ENCODE data around the gene CCDC97.

CCDC97 gene

GRCh38 chr19:41356984-41357739, 47.2 kb downstream of the CCDC97 start:
- Histone ChIP-seq H3K27me3 (ENCODE audit: control insufficient read depth, insufficient read depth, low read length) (peaks cover 12% of the 10 kb centered on the region; the same call in 1 of the 2 replicates), H3K9me3 (ENCODE audit: control insufficient read depth, insufficient read depth, low read depth, low read length) (no peaks in the 10 kb centered on the region), H3K27ac (ENCODE audit: low read depth, low read length) (no peak overlapping the region), H3K4me1 (ENCODE audit: control insufficient read depth, insufficient read depth, low read length) (0 out of 2 replicates have a peak, but pooled peaks cover 6% of the 10 kb centered on the region), H3K36me3 (ENCODE audit: control insufficient read depth, insufficient read depth, low read length) (no peaks in the 10 kb centered on the region), H3K9ac (ENCODE audit: low read length) (no peak overlapping the region), H3K4me3 (ENCODE audit: low read depth, low read length) (no peak overlapping the region)

GRCh38 chr19:41357746-41358145, 47.8 kb downstream of the CCDC97 start:
- Histone ChIP-seq H3K9me3 (ENCODE audit: control insufficient read depth, insufficient read depth, low read depth, low read length) (no peaks in the 10 kb centered on the region), H3K9ac (ENCODE audit: low read length) (no peak overlapping the region), H3K4me3 (ENCODE audit: low read depth, low read length) (no peak overlapping the region), H3K27ac (ENCODE audit: low read depth, low read length) (no peak overlapping the region), H3K27me3 (ENCODE audit: control insufficient read depth, insufficient read depth, low read length) (peaks cover 7% of the 10 kb centered on the region; the same call in 1 of the 2 replicates), H3K36me3 (ENCODE audit: control insufficient read depth, insufficient read depth, low read length) (no peaks in the 10 kb centered on the region), H3K4me1 (ENCODE audit: control insufficient read depth, insufficient read depth, low read length) (0 out of 2 replicates have a peak, but pooled peaks cover 6% of the 10 kb centered on the region)

DNA sequence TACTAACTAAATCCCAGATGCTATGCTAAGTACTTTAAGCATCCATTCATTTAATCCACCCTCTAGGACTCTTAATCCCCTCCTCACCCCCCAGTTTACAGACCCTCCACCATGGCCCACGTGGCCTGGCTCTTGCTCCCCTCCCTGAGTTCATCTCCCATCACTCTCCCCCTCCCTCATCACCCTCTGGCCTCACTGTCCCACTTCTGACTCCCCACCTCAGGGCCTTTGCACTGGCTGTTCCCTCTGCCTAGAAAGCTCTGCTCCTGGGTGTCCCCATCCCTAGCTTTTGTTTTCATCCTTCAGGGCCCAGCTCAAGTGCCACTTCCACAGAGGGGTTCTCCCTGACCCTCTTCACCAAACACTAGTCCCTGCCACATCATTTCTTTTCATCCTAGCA, 49.8 kb downstream of the CCDC97 start:
- Histone ChIP-seq H3K4me1 (ENCODE audit: control insufficient read depth, insufficient read depth, low read length) (peaks cover 7% of the 10 kb centered on the region; the same call in 1 of the 2 replicates), H3K27me3 (ENCODE audit: control insufficient read depth, insufficient read depth, low read length) (no peaks in the 10 kb centered on the region), H3K36me3 (ENCODE audit: control insufficient read depth, insufficient read depth, low read length) (no peaks in the 10 kb centered on the region), H3K9ac (ENCODE audit: low read length) (no peak overlapping the region), H3K27ac (ENCODE audit: low read depth, low read length) (no peak overlapping the region), H3K4me3 (ENCODE audit: low read depth, low read length) (no peak overlapping the region), H3K9me3 (ENCODE audit: control insufficient read depth, insufficient read depth, low read depth, low read length) (no peaks in the 10 kb centered on the region)

DNA sequence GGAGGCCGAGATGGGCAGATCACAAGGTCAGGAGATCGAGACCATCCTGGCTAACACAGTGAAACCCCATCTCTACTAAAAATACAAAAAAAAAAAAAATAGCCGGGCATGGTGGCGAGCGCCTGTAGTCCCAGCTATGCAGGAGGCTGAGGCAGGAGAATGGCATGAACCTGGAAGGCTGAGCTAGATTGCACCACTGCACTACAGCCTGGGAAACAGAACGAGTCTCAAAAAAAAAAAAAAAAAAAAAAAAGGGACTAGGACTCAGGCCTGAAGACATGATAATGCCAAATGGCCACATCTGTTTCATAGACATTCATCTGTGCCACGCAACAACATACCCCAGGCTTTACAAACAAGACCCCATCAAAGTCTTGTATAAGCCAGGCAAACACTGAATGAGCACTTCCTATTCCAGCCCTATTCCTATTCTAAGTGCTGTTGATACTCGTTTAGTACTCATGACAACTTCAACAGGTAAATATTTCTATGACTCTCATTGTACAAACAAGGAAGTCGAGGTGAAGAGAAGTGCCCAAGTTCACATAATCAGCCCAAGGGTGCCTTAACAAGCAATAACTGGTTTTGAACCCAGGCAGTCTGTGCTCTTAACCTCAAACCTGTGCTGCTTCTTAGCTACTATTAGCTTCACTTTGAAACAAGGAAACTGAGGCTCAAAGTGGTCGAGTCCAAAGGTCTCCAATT, 52.3 kb downstream of the CCDC97 start:
- no peaks in the 10 kb centered on the region for H3K27me3 ChIP-seq (ENCODE audit: control insufficient read depth, insufficient read depth, low read length)
- H3K9me3 ChIP-seq (ENCODE audit: control insufficient read depth, insufficient read depth, low read depth, low read length), result no peaks in the 10 kb centered on the region
- H3K4me1 ChIP-seq (ENCODE audit: control insufficient read depth, insufficient read depth, low read length), result peaks cover 8% of the 10 kb centered on the region; the same call in 1 of the 2 replicates
- H3K27ac ChIP-seq (ENCODE audit: low read depth, low read length), result no peak overlapping the region
- H3K4me3 ChIP-seq (ENCODE audit: low read depth, low read length), result no peak overlapping the region
- H3K9ac ChIP-seq (ENCODE audit: low read length), result no peak overlapping the region
- H3K36me3 ChIP-seq (ENCODE audit: control insufficient read depth, insufficient read depth, low read length), result no peaks in the 10 kb centered on the region

- Histone ChIP-seq H3K36me3 (ENCODE audit: control insufficient read depth, insufficient read depth, low read length) (no peaks in the 10 kb centered on the region), H3K4me3 (ENCODE audit: low read depth, low read length) (peak overlapping the region; percentile 94), H3K27me3 (ENCODE audit: control insufficient read depth, insufficient read depth, low read length) (no peaks in the 10 kb centered on the region), H3K27ac (ENCODE audit: low read depth, low read length) (no peak overlapping the region), H3K9me3 (ENCODE audit: control insufficient read depth, insufficient read depth, low read depth, low read length) (no peaks in the 10 kb centered on the region), H3K9ac (ENCODE audit: low read length) (peak overlapping the region; percentile 42), H3K4me1 (ENCODE audit: control insufficient read depth, insufficient read depth, low read length) (peaks cover 8% of the 10 kb centered on the region; the same call in 1 of the 2 replicates)
Measured at GRCh38 chr19:41363371-41363752, 53.4 kb downstream of the CCDC97 start.

DNA sequence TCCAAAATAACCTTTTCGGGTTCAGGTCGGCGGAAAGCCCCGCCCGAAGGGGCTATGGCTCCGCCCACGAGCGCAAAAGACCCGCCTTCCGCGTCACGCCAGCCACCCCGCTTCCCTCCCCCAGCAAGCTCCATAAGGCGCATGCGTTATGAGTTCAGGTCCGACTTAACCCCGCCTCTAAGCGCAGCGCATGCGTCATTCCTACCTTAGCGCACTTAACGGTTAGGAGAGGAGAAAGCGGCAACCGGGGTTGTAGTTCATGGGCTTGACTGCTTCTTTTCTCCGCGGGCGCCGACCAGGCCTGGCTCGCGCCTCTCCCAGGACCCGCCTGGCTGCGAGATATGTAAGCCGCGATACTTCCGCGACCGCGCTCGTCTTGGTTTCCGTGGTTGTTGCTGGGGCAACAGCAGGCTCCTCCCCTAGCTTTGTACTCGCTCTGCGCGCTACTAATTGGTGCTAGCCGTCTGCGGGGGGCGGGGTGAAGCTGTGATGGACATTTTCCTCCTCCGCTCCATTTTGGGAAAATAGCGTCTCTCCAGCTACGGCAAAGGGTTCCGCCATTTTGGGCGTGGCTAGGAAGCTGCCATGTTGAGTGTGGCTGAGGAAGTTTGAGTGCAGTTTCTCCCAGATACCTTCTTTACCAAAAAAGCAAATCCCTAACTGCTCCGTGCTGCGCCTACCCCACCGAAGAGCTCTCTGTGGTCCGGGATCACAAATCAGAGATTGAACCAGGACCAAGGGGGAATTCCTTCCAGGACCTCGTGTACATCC, 54.0 kb downstream of the CCDC97 start, which contains the start of gene B9D2:
Gene B9D2 (minus strand): TSS at position 397 of the 771 bp plus-strand sequence. CDS start 630 bp downstream, outside the sequence.
- H3K9me3 ChIP-seq (ENCODE audit: control insufficient read depth, insufficient read depth, low read depth, low read length), result no peaks in the 10 kb centered on the region

DNA sequence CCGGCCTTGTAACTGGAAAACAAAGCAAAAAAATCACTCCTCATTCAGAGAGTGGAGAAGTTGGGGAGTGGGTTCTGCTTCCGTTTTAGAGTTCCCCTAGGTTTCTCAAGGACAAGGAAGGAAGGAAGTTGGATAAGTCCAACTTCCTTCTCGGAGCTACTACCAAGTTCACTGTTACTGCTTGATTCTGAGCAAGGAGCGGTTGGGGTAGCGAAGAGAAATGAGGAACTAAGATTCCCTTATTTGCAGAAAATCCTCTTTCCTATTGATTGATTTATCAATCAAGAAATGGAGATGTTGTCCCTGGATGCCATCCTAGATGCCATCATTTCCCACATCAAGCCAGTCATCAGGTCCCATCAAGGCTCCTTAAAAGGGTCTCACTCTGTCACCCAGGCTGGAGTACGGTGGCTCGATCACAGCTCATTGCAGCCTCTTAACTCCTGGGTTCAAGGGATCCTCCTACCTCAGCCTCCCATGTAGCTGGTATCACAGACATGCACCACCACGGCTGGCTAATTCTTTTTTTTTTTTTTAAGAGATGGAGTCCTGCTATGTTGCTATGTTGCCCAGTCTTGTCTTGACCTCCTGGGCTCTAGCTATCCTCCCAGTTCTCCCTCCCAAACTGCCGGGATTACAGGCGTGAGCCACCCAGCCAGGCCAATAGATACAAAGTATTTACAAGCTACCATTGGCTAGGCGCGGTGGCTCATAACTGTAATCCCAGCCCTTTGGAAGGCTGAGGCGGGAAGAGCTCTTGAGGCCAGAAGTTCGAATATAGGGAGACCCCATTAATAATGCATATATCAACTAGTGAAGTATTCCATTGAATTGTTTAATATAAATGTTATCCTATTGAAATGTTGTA, 54.8 kb downstream of the CCDC97 start:
- Histone ChIP-seq H3K36me3 (ENCODE audit: control insufficient read depth, insufficient read depth, low read length) (no peaks in the 10 kb centered on the region), H3K4me1 (ENCODE audit: control insufficient read depth, insufficient read depth, low read length) (peaks cover 8% of the 10 kb centered on the region; the same call in 1 of the 2 replicates), H3K9me3 (ENCODE audit: control insufficient read depth, insufficient read depth, low read depth, low read length) (no peaks in the 10 kb centered on the region), H3K27ac (ENCODE audit: low read depth, low read length) (peak overlapping the region; percentile 96), H3K27me3 (ENCODE audit: control insufficient read depth, insufficient read depth, low read length) (no peaks in the 10 kb centered on the region), H3K9ac (ENCODE audit: low read length) (peak overlapping the region; percentile 99), H3K4me3 (ENCODE audit: low read depth, low read length) (peak overlapping the region; percentile 94)

More for the DNA sequence above, 54.0 kb downstream of the CCDC97 start, which contains the start of gene B9D2:
- H3K27me3 ChIP-seq (ENCODE audit: control insufficient read depth, insufficient read depth, low read length), result no peaks in the 10 kb centered on the region
- H3K4me3 ChIP-seq (ENCODE audit: low read depth, low read length), result peak within 1 kb of the TSS; percentile 94
- H3K4me1 ChIP-seq (ENCODE audit: control insufficient read depth, insufficient read depth, low read length), result peaks cover 8% of the 10 kb centered on the region; the same call in 1 of the 2 replicates
- peak within 1 kb of the TSS; percentile 96 for H3K27ac ChIP-seq (ENCODE audit: low read depth, low read length)
- H3K36me3 ChIP-seq (ENCODE audit: control insufficient read depth, insufficient read depth, low read length), result no peaks in the 10 kb centered on the region
- H3K9ac ChIP-seq (ENCODE audit: low read length), result peak within 1 kb of the TSS; percentile 99

- Histone ChIP-seq H3K4me3 (ENCODE audit: low read depth, low read length) (no peak overlapping the region), H3K36me3 (ENCODE audit: control insufficient read depth, insufficient read depth, low read length) (no peaks in the 10 kb centered on the region), H3K27me3 (ENCODE audit: control insufficient read depth, insufficient read depth, low read length) (no peaks in the 10 kb centered on the region), H3K9ac (ENCODE audit: low read length) (no peak overlapping the region), H3K4me1 (ENCODE audit: control insufficient read depth, insufficient read depth, low read length) (peaks cover 8% of the 10 kb centered on the region; the same call in 1 of the 2 replicates), H3K27ac (ENCODE audit: low read depth, low read length) (no peak overlapping the region), H3K9me3 (ENCODE audit: control insufficient read depth, insufficient read depth, low read depth, low read length) (no peaks in the 10 kb centered on the region)
Measured at GRCh38 chr19:41366089-41366488, 56.1 kb downstream of the CCDC97 start.

- Histone ChIP-seq H3K27ac (ENCODE audit: low read depth, low read length) (no peak overlapping the region), H3K4me3 (ENCODE audit: low read depth, low read length) (no peak overlapping the region), H3K9ac (ENCODE audit: low read length) (no peak overlapping the region), H3K9me3 (ENCODE audit: control insufficient read depth, insufficient read depth, low read depth, low read length) (no peaks in the 10 kb centered on the region), H3K36me3 (ENCODE audit: control insufficient read depth, insufficient read depth, low read length) (no peaks in the 10 kb centered on the region), H3K27me3 (ENCODE audit: control insufficient read depth, insufficient read depth, low read length) (no peaks in the 10 kb centered on the region), H3K4me1 (ENCODE audit: control insufficient read depth, insufficient read depth, low read length) (peaks cover 8% of the 10 kb centered on the region; the same call in 1 of the 2 replicates)
Measured at GRCh38 chr19:41367848-41368301, 57.9 kb downstream of the CCDC97 start.

- Histone ChIP-seq H3K9ac (ENCODE audit: low read length) (no peak overlapping the region), H3K9me3 (ENCODE audit: control insufficient read depth, insufficient read depth, low read depth, low read length) (no peaks in the 10 kb centered on the region), H3K4me1 (ENCODE audit: control insufficient read depth, insufficient read depth, low read length) (peaks cover under 1% of the 10 kb centered on the region; the same call in 1 of the 2 replicates), H3K36me3 (ENCODE audit: control insufficient read depth, insufficient read depth, low read length) (no peaks in the 10 kb centered on the region), H3K4me3 (ENCODE audit: low read depth, low read length) (no peak overlapping the region), H3K27ac (ENCODE audit: low read depth, low read length) (no peak overlapping the region), H3K27me3 (ENCODE audit: control insufficient read depth, insufficient read depth, low read length) (no peaks in the 10 kb centered on the region)
Measured at GRCh38 chr19:41369769-41370168, 59.8 kb downstream of the CCDC97 start.
